ENCODE measurements around the gene CAST.
A peak's percentile ranks its signal among the peaks of the same experiment; 100 is the strongest.

Gene CAST

GRCh38 chr5:96812851-96813250 is 150.7 kb downstream of the CAST start:
- Histone ChIP-seq H3K9me3 (ENCODE audit: control insufficient read depth, insufficient read depth, low read length) (no peaks in the 10 kb centered on the region), H3K36me3 (ENCODE audit: control insufficient read depth, low read length) (no peaks in the 10 kb centered on the region), H3K27me3 (ENCODE audit: control insufficient read depth, low read length) (no peaks in the 10 kb centered on the region), H3K4me1 (ENCODE audit: control insufficient read depth, low read length) (peaks cover 24% of the 10 kb centered on the region), H4K20me1 (ENCODE audit: control insufficient read depth, insufficient read depth, low read depth, low read length) (no peaks in the 10 kb centered on the region), H3F3A (ENCODE audit: control insufficient read depth, insufficient read depth) (no peaks in the 10 kb centered on the region), H3K79me2 (ENCODE audit: control insufficient read depth, low read length) (no peaks in the 10 kb centered on the region), H3K9me2 (replicated peaks; ENCODE audit: control insufficient read depth, low read length) (no peaks in the 10 kb centered on the region), H3K4me2 (ENCODE audit: low read length) (no peak overlapping the region), H3K27ac (ENCODE audit: low read depth, low read length) (no peak overlapping the region), H3K4me3 (ENCODE audit: low read length) (no peak overlapping the region)
- TF ChIP-seq CTCF (IDR thresholded peaks at IDR 0.05; ENCODE audit: low read depth, low read length, poor library complexity, severe bottlenecking), result no peak
- TF ChIP-seq EZH2phosphoT487 (IDR thresholded peaks at IDR 0.05; ENCODE audit: borderline replicate concordance, low read length), result no peak

- no peak overlapping the region for H3K27ac ChIP-seq (ENCODE audit: low read depth, low read length)
- no peak overlapping the region for H3K4me2 ChIP-seq (ENCODE audit: low read length)
- no peaks in the 10 kb centered on the region for H3K9me3 ChIP-seq (ENCODE audit: control insufficient read depth, insufficient read depth, low read length)
- no peaks in the 10 kb centered on the region for H3K27me3 ChIP-seq (ENCODE audit: control insufficient read depth, low read length)
- H3F3A ChIP-seq (ENCODE audit: control insufficient read depth, insufficient read depth), result no peaks in the 10 kb centered on the region
- H3K9me2 ChIP-seq (replicated peaks; ENCODE audit: control insufficient read depth, low read length), result no peaks in the 10 kb centered on the region
- peaks cover 16% of the 10 kb centered on the region for H3K4me1 ChIP-seq (ENCODE audit: control insufficient read depth, low read length)
- no peak overlapping the region for H3K4me3 ChIP-seq (ENCODE audit: low read length)
- no peaks in the 10 kb centered on the region for H3K36me3 ChIP-seq (ENCODE audit: control insufficient read depth, low read length)
- no peak for TF ChIP-seq EZH2phosphoT487 (IDR thresholded peaks at IDR 0.05; ENCODE audit: borderline replicate concordance, low read length)
- TF ChIP-seq CTCF (IDR thresholded peaks at IDR 0.05; ENCODE audit: low read depth, low read length, poor library complexity, severe bottlenecking), result no peak
- no peaks in the 10 kb centered on the region for H3K79me2 ChIP-seq (ENCODE audit: control insufficient read depth, low read length)
- no peaks in the 10 kb centered on the region for H4K20me1 ChIP-seq (ENCODE audit: control insufficient read depth, insufficient read depth, low read depth, low read length)
Measured at GRCh38 chr5:96814041-96814440, 151.9 kb downstream of the CAST start.

GRCh38 chr5:96816411-96816939 is 154.3 kb downstream of the CAST start:
- Histone ChIP-seq H3K79me2 (ENCODE audit: control insufficient read depth, low read length) (no peaks in the 10 kb centered on the region), H3F3A (ENCODE audit: control insufficient read depth, insufficient read depth) (no peaks in the 10 kb centered on the region), H3K4me2 (ENCODE audit: low read length) (peak overlapping the region; percentile 49), H3K4me3 (ENCODE audit: low read length) (peak overlapping the region; percentile 21), H3K27me3 (ENCODE audit: control insufficient read depth, low read length) (no peaks in the 10 kb centered on the region), H3K36me3 (ENCODE audit: control insufficient read depth, low read length) (no peaks in the 10 kb centered on the region), H3K9me3 (ENCODE audit: control insufficient read depth, insufficient read depth, low read length) (no peaks in the 10 kb centered on the region), H3K4me1 (ENCODE audit: control insufficient read depth, low read length) (peaks cover 18% of the 10 kb centered on the region), H3K27ac (ENCODE audit: low read depth, low read length) (no peak overlapping the region), H3K9me2 (replicated peaks; ENCODE audit: control insufficient read depth, low read length) (no peaks in the 10 kb centered on the region), H4K20me1 (ENCODE audit: control insufficient read depth, insufficient read depth, low read depth, low read length) (no peaks in the 10 kb centered on the region)
- no peak for TF ChIP-seq EZH2phosphoT487 (IDR thresholded peaks at IDR 0.05; ENCODE audit: borderline replicate concordance, low read length)
- no peak for TF ChIP-seq CTCF (IDR thresholded peaks at IDR 0.05; ENCODE audit: low read depth, low read length, poor library complexity, severe bottlenecking)
